ENCODE measurements around the gene KLRC3.
"Not testable (repeated sequence)": the region's sequence is repeated elsewhere in the genome, so short reads cannot be mapped to it uniquely, and the experiment has no call there.

The KLRC3 gene

GRCh38 chr12:10367714-10368113, 52.7 kb downstream of the KLRC3 start:
- peaks cover 14 to 20% of the 10 kb centered on the region in 2 donors for H3K4me1 ChIP-seq (ENCODE audit: control insufficient read depth in 1 of 2, insufficient read depth in 2 of 2, low read length in 2 of 2)
- H3K4me3 ChIP-seq (ENCODE audit: low read depth in 1 of 2, low read length in 2 of 2); H3K36me3 ChIP-seq (ENCODE audit: control insufficient read depth in 1 of 2, insufficient read depth in 2 of 2, low read length in 2 of 2); H3K27ac ChIP-seq (ENCODE audit: low read length); H3K9me3 ChIP-seq (ENCODE audit: control insufficient read depth in 1 of 2, low read length in 2 of 2); H3K27me3 ChIP-seq (ENCODE audit: low read depth, low read length): not testable (repeated sequence)

GRCh38 chr12:10366875-10367274, 53.5 kb downstream of the KLRC3 start:
- no peaks in the 10 kb centered on the region for H3K27me3 ChIP-seq (ENCODE audit: low read depth, low read length)
- H3K36me3 ChIP-seq (ENCODE audit: control insufficient read depth in 1 of 2, insufficient read depth in 2 of 2, low read length in 2 of 2) = no peaks in the 10 kb centered on the region
- peaks cover 14 to 20% of the 10 kb centered on the region in 2 donors for H3K4me1 ChIP-seq (ENCODE audit: control insufficient read depth in 1 of 2, insufficient read depth in 2 of 2, low read length in 2 of 2)
- H3K9me3 ChIP-seq (ENCODE audit: control insufficient read depth in 1 of 2, low read length in 2 of 2) = no peaks in the 10 kb centered on the region
- no peak overlapping the region for H3K27ac ChIP-seq (ENCODE audit: low read length)
- no peak overlapping the region for H3K4me3 ChIP-seq (ENCODE audit: low read depth in 1 of 2, low read length in 2 of 2)

GRCh38 chr12:10365696-10366405, 54.5 kb downstream of the KLRC3 start:
- H3K9me3 ChIP-seq (ENCODE audit: control insufficient read depth in 1 of 2, low read length in 2 of 2) = no peaks in the 10 kb centered on the region

GRCh38 chr12:10364815-10365622, 55.4 kb downstream of the KLRC3 start:
- H3K4me1 ChIP-seq (ENCODE audit: control insufficient read depth in 1 of 2, insufficient read depth in 2 of 2, low read length in 2 of 2) = peaks cover 14 to 20% of the 10 kb centered on the region in 2 donors
- no peaks in the 10 kb centered on the region for H3K27me3 ChIP-seq (ENCODE audit: low read depth, low read length)
- peak overlapping the region; percentile 65 to 83 for H3K4me3 ChIP-seq (ENCODE audit: low read depth in 1 of 2, low read length in 2 of 2)
- no peaks in the 10 kb centered on the region for H3K9me3 ChIP-seq (ENCODE audit: control insufficient read depth in 1 of 2, low read length in 2 of 2)
- H3K36me3 ChIP-seq (ENCODE audit: control insufficient read depth in 1 of 2, insufficient read depth in 2 of 2, low read length in 2 of 2) = no peaks in the 10 kb centered on the region
- H3K27ac ChIP-seq (ENCODE audit: low read length) = peak overlapping the region; percentile 95

More at GRCh38 chr12:10365696-10366405, 54.5 kb downstream of the KLRC3 start:
- peak overlapping the region; percentile 65 to 83 for H3K4me3 ChIP-seq (ENCODE audit: low read depth in 1 of 2, low read length in 2 of 2)
- no peaks in the 10 kb centered on the region for H3K27me3 ChIP-seq (ENCODE audit: low read depth, low read length)
- no peaks in the 10 kb centered on the region for H3K36me3 ChIP-seq (ENCODE audit: control insufficient read depth in 1 of 2, insufficient read depth in 2 of 2, low read length in 2 of 2)
- H3K4me1 ChIP-seq (ENCODE audit: control insufficient read depth in 1 of 2, insufficient read depth in 2 of 2, low read length in 2 of 2) = peaks cover 14 to 20% of the 10 kb centered on the region in 2 donors
- peak overlapping the region; percentile 95 for H3K27ac ChIP-seq (ENCODE audit: low read length)

- Histone ChIP-seq H3K27ac (ENCODE audit: low read length) (peak overlapping the region; percentile 95), H3K36me3 (ENCODE audit: control insufficient read depth in 1 of 2, insufficient read depth in 2 of 2, low read length in 2 of 2) (no peaks in the 10 kb centered on the region), H3K4me3 (ENCODE audit: low read depth in 1 of 2, low read length in 2 of 2) (peak overlapping the region; percentile 65 to 83), H3K4me1 (ENCODE audit: control insufficient read depth in 1 of 2, insufficient read depth in 2 of 2, low read length in 2 of 2) (peaks cover 14 to 20% of the 10 kb centered on the region in 2 donors), H3K27me3 (ENCODE audit: low read depth, low read length) (no peaks in the 10 kb centered on the region), H3K9me3 (ENCODE audit: control insufficient read depth in 1 of 2, low read length in 2 of 2) (no peaks in the 10 kb centered on the region)
These were observed 56.2 kb downstream of the KLRC3 start for GRCh38 chr12:10363914-10364814.

GRCh38 chr12:10363658-10363913, 56.8 kb downstream of the KLRC3 start:
- no peaks in the 10 kb centered on the region for H3K27me3 ChIP-seq (ENCODE audit: low read depth, low read length)
- H3K4me1 ChIP-seq (ENCODE audit: control insufficient read depth in 1 of 2, insufficient read depth in 2 of 2, low read length in 2 of 2) = peaks cover 14 to 20% of the 10 kb centered on the region in 2 donors
- peak overlapping the region; percentile 95 for H3K27ac ChIP-seq (ENCODE audit: low read length)
- H3K4me3 ChIP-seq (ENCODE audit: low read depth in 1 of 2, low read length in 2 of 2) = peak overlapping the region; percentile 65 to 83
- no peaks in the 10 kb centered on the region for H3K36me3 ChIP-seq (ENCODE audit: control insufficient read depth in 1 of 2, insufficient read depth in 2 of 2, low read length in 2 of 2)
- H3K9me3 ChIP-seq (ENCODE audit: control insufficient read depth in 1 of 2, low read length in 2 of 2) = no peaks in the 10 kb centered on the region

GRCh38 chr12:10362828-10363657, 57.4 kb downstream of the KLRC3 start:
- H3K4me1 ChIP-seq (ENCODE audit: control insufficient read depth in 1 of 2, insufficient read depth in 2 of 2, low read length in 2 of 2) = peaks cover 14 to 20% of the 10 kb centered on the region in 2 donors
- H3K4me3 ChIP-seq (ENCODE audit: low read depth in 1 of 2, low read length in 2 of 2) = peak overlapping the region; percentile 65 to 83
- no peaks in the 10 kb centered on the region for H3K36me3 ChIP-seq (ENCODE audit: control insufficient read depth in 1 of 2, insufficient read depth in 2 of 2, low read length in 2 of 2)
- no peaks in the 10 kb centered on the region for H3K9me3 ChIP-seq (ENCODE audit: control insufficient read depth in 1 of 2, low read length in 2 of 2)
- no peaks in the 10 kb centered on the region for H3K27me3 ChIP-seq (ENCODE audit: low read depth, low read length)
- H3K27ac ChIP-seq (ENCODE audit: low read length) = peak overlapping the region; percentile 95

GRCh38 chr12:10362325-10362724, 58.1 kb downstream of the KLRC3 start:
- H3K27ac ChIP-seq (ENCODE audit: low read length) = peak overlapping the region; percentile 95
- no peaks in the 10 kb centered on the region for H3K27me3 ChIP-seq (ENCODE audit: low read depth, low read length)
- H3K4me3 ChIP-seq (ENCODE audit: low read depth in 1 of 2, low read length in 2 of 2) = peak overlapping the region in 1 of 2 donors; percentile 65
- H3K9me3 ChIP-seq (ENCODE audit: control insufficient read depth in 1 of 2, low read length in 2 of 2) = no peaks in the 10 kb centered on the region
- H3K4me1 ChIP-seq (ENCODE audit: control insufficient read depth in 1 of 2, insufficient read depth in 2 of 2, low read length in 2 of 2) = peaks cover 14 to 20% of the 10 kb centered on the region in 2 donors
- H3K36me3 ChIP-seq (ENCODE audit: control insufficient read depth in 1 of 2, insufficient read depth in 2 of 2, low read length in 2 of 2) = no peaks in the 10 kb centered on the region
